HepG2 (cell line): ENCODE data around the gene PCNP. TPM values are rescaled to one million over a fixed set of nuclear protein-coding genes. Genes with fewer than 3 reads are reported as not detected.

Source experiments
- BCL3 ChIP-seq: sonication (generic); formaldehyde crosslinking; IDR thresholded peaks from 2 replicates; pipeline ENCODE4 v1.5.1; 2020; ENCODE audit warnings: mild to moderate bottlenecking, missing genetic modification reagents, moderate library complexity
- ELK4 ChIP-seq: sonication (generic); formaldehyde crosslinking; IDR thresholded peaks from 2 replicates; pipeline ENCODE4 v1.9.0; 2021; ENCODE audit warnings: missing genetic modification reagents, borderline replicate concordance
- EZH2 ChIP-seq: conservative IDR thresholded peaks from 2 replicates; pipeline ENCODE4 v1.6.1; 2012; ENCODE audit warnings: mild to moderate bottlenecking, low read depth, low read length, moderate library complexity
- KLF15 ChIP-seq: sonication (generic); formaldehyde crosslinking; IDR thresholded peaks from 2 replicates; pipeline ENCODE4 v1.8.1; 2023; ENCODE audit warnings: borderline replicate concordance, mild to moderate bottlenecking, inconsistent platforms, missing genetic modification reagents, mixed read lengths
- PAF1 ChIP-seq: IDR thresholded peaks from 2 replicates; pipeline ENCODE4 v1.6.1; 2016; ENCODE audit warnings: missing genetic modification reagents, missing compliant biosample characterization
- PATZ1 ChIP-seq: sonication (generic); formaldehyde crosslinking; IDR thresholded peaks from 2 replicates; pipeline ENCODE4 v1.4.0; 2020; ENCODE audit warnings: missing genetic modification reagents
- SP5 ChIP-seq: IDR thresholded peaks from 2 replicates; pipeline ENCODE4 v1.6.1; 2016; ENCODE audit warnings: low read depth, borderline replicate concordance
- TEAD3 ChIP-seq: optimal IDR thresholded peaks from 2 replicates; pipeline ENCODE3; 2016; ENCODE audit warnings: borderline replicate concordance
- TRAFD1 ChIP-seq: sonication (generic); formaldehyde crosslinking; IDR thresholded peaks from 2 replicates; pipeline ENCODE4 v1.5.1; 2020; ENCODE audit warnings: missing genetic modification reagents, mild to moderate bottlenecking, borderline replicate concordance
- ZBTB7A ChIP-seq: sonication (generic); formaldehyde crosslinking; IDR thresholded peaks from 2 replicates; pipeline ENCODE4 v1.8.0; 2022; ENCODE audit warnings: mild to moderate bottlenecking, missing genetic modification reagents
- ZFP36L2 ChIP-seq: sonication (generic); formaldehyde crosslinking; IDR thresholded peaks from 2 replicates; pipeline ENCODE4 v1.4.0; 2020; ENCODE audit warnings: missing genetic modification reagents
- ZFP37 ChIP-seq: sonication (generic); formaldehyde crosslinking; IDR thresholded peaks from 2 replicates; pipeline ENCODE4 v1.4.0; 2020; ENCODE audit warnings: missing genetic modification reagents, borderline replicate concordance
- ZNF124 ChIP-seq: sonication (generic); formaldehyde crosslinking; IDR thresholded peaks from 2 replicates; pipeline ENCODE4 v1.4.0; 2020; ENCODE audit warnings: missing genetic modification reagents
- ZNF530 ChIP-seq: sonication (generic); formaldehyde crosslinking; IDR thresholded peaks from 2 replicates; pipeline ENCODE4 v1.5.0; 2020; ENCODE audit warnings: low read depth, mild to moderate bottlenecking, missing genetic modification reagents
- ZNF619 ChIP-seq: sonication (generic); formaldehyde crosslinking; IDR thresholded peaks from 2 replicates; pipeline ENCODE4 v1.4.0; 2020; ENCODE audit warnings: mild to moderate bottlenecking, missing genetic modification reagents
- ZNF646 ChIP-seq: sonication (generic); formaldehyde crosslinking; IDR thresholded peaks from 2 replicates; pipeline ENCODE4 v1.9.0; 2021; ENCODE audit warnings: mild to moderate bottlenecking, missing genetic modification reagents
- polyA plus RNA-seq, 8 experiments: library from polyadenylated mRNA; depleted of rRNA in 3 of 8; stranded (reverse) in 7 of 8; unstranded in 1 of 8; fragments of >200 nt; fragmentation: Illumina TruSeq in 4 of 8; extraction: Trizol in 4 of 8; gene quantifications; 2 replicates each; pipeline versions ENCODE4 v1.2.1 to v1.2.3, GENCODE V29; 2011 to 2016; ENCODE audit warnings: low read depth in 4 of 8, missing spikeins in 1 of 8, mixed read lengths in 1 of 8; ENCODE audit not compliant: insufficient read depth in 1 of 8
- total RNA-seq, 5 experiments: library from RNA; depleted of rRNA; stranded (reverse); fragments of >200 nt; fragmentation: Illumina TruSeq; extraction: Trizol; gene quantifications; 2 replicates each; pipeline ENCODE4 v1.2.3, GENCODE V29; 2016; ENCODE audit warnings: low read depth in 1 of 5

Gene PCNP
- total and polyA plus RNA-seq, 2 of the 13 experiments (the other 11 are each of a cell fraction or from before 2014, with no cell fraction given) = 44.1 to 78.2 TPM

GRCh38 chr3:101574388-101575112, 570 bp downstream of the PCNP start (continued):
- TF ChIP-seq ZNF646 (CRISPR knock-in tag) (peak; percentile 78), ZNF619 (0 out of 2 replicates have a peak, but pooled peaks have one; percentile 21), TEAD3 (CRISPR knock-in tag) (no peak), ZFP37 (CRISPR knock-in tag) (no peak), ZNF530 (CRISPR knock-in tag) (no peak; the same call in 1 of the 2 replicates), ZNF124 (CRISPR knock-in tag) (no peak), BCL3 (CRISPR knock-in tag) (no peak), TRAFD1 (CRISPR knock-in tag) (no peak), ELK4 (CRISPR knock-in tag) (no peak), ZBTB7A (CRISPR knock-in tag) (no peak), PAF1 (no peak), SP5 (CRISPR knock-in tag) (no peak), ZFP36L2 (CRISPR knock-in tag) (no peak), EZH2 (no peak), PATZ1 (CRISPR knock-in tag) (0 out of 2 replicates have a peak, but pooled peaks have one; percentile 3), KLF15 (CRISPR knock-in tag) (no peak)
